Uterus (tissue), 4 donors: ENCODE results near the gene MLC1. TPM values are rescaled to one million over a fixed set of nuclear protein-coding genes. Genes with fewer than 3 reads are reported as not detected.
"Not testable (repeated sequence)": the region's sequence is repeated elsewhere in the genome, so short reads cannot be mapped to it uniquely, and the experiment has no call there.

Experiments
- DNase-seq, 2 donors: peaks; one replicate each; pipeline ENCODE4 v3.0.0-alpha.2; 2019 to 2020
- H3K27ac ChIP-seq, 2 donors: fragments of 200-600 bp; sonication (generic); 1 replicate in 1 of 2; 2 replicates in 1 of 2; pipeline ENCODE4 v1.5.1; 2016 to 2018
- H3K27me3 ChIP-seq, 2 donors: fragments of 200-600 bp; sonication (generic); one replicate each; pipeline ENCODE4 v1.5.1; 2018 to 2019; ENCODE audit warnings: control low read depth in 1 of 2
- H3K36me3 ChIP-seq, 2 donors: fragments of 200-600 bp; sonication (generic); one replicate each; pipeline ENCODE4 v1.5.1; 2019; ENCODE audit warnings: control low read depth in 1 of 2
- H3K4me1 ChIP-seq, 2 donors: fragments of 200-600 bp; sonication (generic); one replicate each; pipeline ENCODE4 v1.5.1; 2018 to 2019; ENCODE audit warnings: control low read depth in 1 of 2
- H3K4me3 ChIP-seq, 2 donors: fragments of 200-600 bp; sonication (generic); 1 replicate in 1 of 2; 2 replicates in 1 of 2; pipeline ENCODE4 v1.5.1; 2018 to 2019; ENCODE audit warnings: mild to moderate bottlenecking in 1 of 2
- H3K9me3 ChIP-seq, 2 donors: fragments of 200-600 bp; sonication (generic); one replicate each; pipeline ENCODE4 v1.5.1; 2019; ENCODE audit warnings: control low read depth in 1 of 2
- CTCF ChIP-seq, 4 experiments: fragments of 200-600 bp in 2 of 4; fragments of 450-650 bp in 2 of 4; sonication (generic) in 2 of 4; IDR thresholded peaks; one replicate each; pipeline ENCODE4 v1.5.1; 2016 to 2019; ENCODE audit warnings: antibody characterized with exemption in 4 of 4, mild to moderate bottlenecking in 2 of 4, moderate library complexity in 1 of 4
- POLR2A ChIP-seq, 2 donors: fragments of 450-650 bp; IDR thresholded peaks; one replicate each; pipeline ENCODE4 v1.6.1; 2016; ENCODE audit warnings: antibody characterized with exemption in 2 of 2, mild to moderate bottlenecking in 1 of 2, moderate library complexity in 1 of 2
- intact Hi-C: fragments of 100-400 bp; cut with DNase I; formaldehyde crosslinking; loops from one replicate; pipeline ENCODE4 v1.15.1; 2023; ENCODE audit warnings: low total_unique reads
- total RNA-seq, 4 donors: library from RNA; depleted of rRNA in 3 of 4; stranded (reverse); fragments of >200 nt in 3 of 4; gene quantifications; one replicate each; pipeline versions ENCODE4 v1.1.0 to v1.2.4, GENCODE V29; 2014 to 2023
- donor health status: DM: yes; HTN: yes; CAD: no.

The MLC1 gene
- total RNA-seq, 4 donors from 2014 or later, result 0.29 to 1.9 (median 0.40) TPM; not detected in 1

GRCh38 chr22:50087646-50088045 lies 2.4 kb upstream of the MLC1 start:
- intact Hi-C loops, result no loop called here
- H3K4me3 ChIP-seq, result no peak overlapping the region
- no peak overlapping the region for H3K27ac ChIP-seq
- no peaks in the 10 kb centered on the region for H3K36me3 ChIP-seq
- peaks cover 0 to 4% of the 10 kb centered on the region in 2 donors for H3K27me3 ChIP-seq
- no peak for DNase-seq
- no peaks in the 10 kb centered on the region for H3K4me1 ChIP-seq
- no peak for TF ChIP-seq CTCF (IDR thresholded peaks at IDR 0.05)
- no peak for TF ChIP-seq POLR2A (IDR thresholded peaks at IDR 0.05)
- H3K9me3 ChIP-seq, result no peaks in the 10 kb centered on the region

- H3K27me3 ChIP-seq, DNase-seq, H3K36me3 ChIP-seq, H3K27ac ChIP-seq, intact Hi-C loops, H3K9me3 ChIP-seq, H3K4me1 ChIP-seq, H3K4me3 ChIP-seq: not testable (repeated sequence)
Observed at GRCh38 chr22:50086975-50087374, 1.7 kb upstream of the MLC1 start.

GRCh38 chr22:50086526-50086925 lies 1.3 kb upstream of the MLC1 start:
- TF ChIP-seq CTCF (IDR thresholded peaks at IDR 0.05) (no peak), POLR2A (IDR thresholded peaks at IDR 0.05) (no peak)
- Histone ChIP-seq H3K27me3 (peaks cover 0 to 4% of the 10 kb centered on the region in 2 donors), H3K9me3 (no peaks in the 10 kb centered on the region), H3K4me3 (no peak overlapping the region), H3K27ac (no peak overlapping the region), H3K36me3 (no peaks in the 10 kb centered on the region), H3K4me1 (no peaks in the 10 kb centered on the region)
- intact Hi-C loops, result no loop called here
- DNase-seq, result no peak

- TF ChIP-seq POLR2A (IDR thresholded peaks at IDR 0.05) (no peak), CTCF (IDR thresholded peaks at IDR 0.05) (no peak)
- H3K27ac ChIP-seq, result no peak overlapping the region
- peaks cover 0 to 4% of the 10 kb centered on the region in 2 donors for H3K27me3 ChIP-seq
- no peak overlapping the region for H3K4me3 ChIP-seq
- intact Hi-C loops, result no loop called here
- no peaks in the 10 kb centered on the region for H3K36me3 ChIP-seq
- DNase-seq, result no peak
- H3K4me1 ChIP-seq, result no peaks in the 10 kb centered on the region
- no peaks in the 10 kb centered on the region for H3K9me3 ChIP-seq
Observed at GRCh38 chr22:50084614-50085021, 608 bp downstream of the MLC1 start.

- no peak for DNase-seq
- Histone ChIP-seq H3K36me3 (no peaks in the 10 kb centered on the region), H3K27ac (no peak overlapping the region), H3K27me3 (peaks cover 0 to 4% of the 10 kb centered on the region in 2 donors), H3K4me3 (no peak overlapping the region), H3K4me1 (no peaks in the 10 kb centered on the region), H3K9me3 (no peaks in the 10 kb centered on the region)
- intact Hi-C loops, result no loop called here
- TF ChIP-seq CTCF (IDR thresholded peaks at IDR 0.05) (no peak), POLR2A (IDR thresholded peaks at IDR 0.05) (no peak)
Observed at GRCh38 chr22:50084080-50084477, 1.1 kb downstream of the MLC1 start.

GRCh38 chr22:50083462-50084079 lies 1.7 kb downstream of the MLC1 start:
- Histone ChIP-seq H3K27ac (no peak overlapping the region), H3K4me3 (no peak overlapping the region), H3K4me1 (no peaks in the 10 kb centered on the region), H3K27me3 (peaks cover 0 to 2% of the 10 kb centered on the region in 2 donors), H3K36me3 (no peaks in the 10 kb centered on the region), H3K9me3 (no peaks in the 10 kb centered on the region)
- TF ChIP-seq POLR2A (IDR thresholded peaks at IDR 0.05) (no peak), CTCF (IDR thresholded peaks at IDR 0.05) (no peak)
- intact Hi-C loops, result no loop called here
- no peak for DNase-seq
